Neural cell (in vitro differentiated cells): ENCODE measurements around the gene DNAJB2. TPM values are rescaled to one million over a fixed set of nuclear protein-coding genes. Genes with fewer than 3 reads are reported as not detected.
A peak's percentile ranks its signal among the peaks of the same experiment; 100 is the strongest.

ENCODE experiments used
- H2AFZ ChIP-seq: fragments of 200-600, 300-800 bp; sonication (generic), shearing (Covaris generic); 2 replicates; pipeline ENCODE4 v1.6.0; 2014; ENCODE audit warnings: low read depth, mild to moderate bottlenecking, antibody characterized with exemption, low read length, moderate library complexity
- H3F3A ChIP-seq: fragments of 200-600 bp; shearing (Covaris generic); 2 replicates; pipeline ENCODE4 v1.6.1; 2016; ENCODE audit warnings: mild to moderate bottlenecking, moderate library complexity, mixed read lengths, antibody characterized with exemption, low read length; ENCODE audit not compliant: insufficient read depth, poor library complexity, severe bottlenecking
- H3K27ac ChIP-seq: fragments of 200-600, 300-800 bp; sonication (generic), shearing (Covaris generic); 2 replicates; pipeline ENCODE4 v1.5.1; 2014; ENCODE audit warnings: mild to moderate bottlenecking, low read length, moderate library complexity
- H3K27me3 ChIP-seq: fragments of 300-800, 200-600 bp; sonication (generic), shearing (Covaris generic); 2 replicates; pipeline ENCODE4 v1.6.0; 2014; ENCODE audit warnings: mild to moderate bottlenecking, low read depth, low read length, moderate library complexity; ENCODE audit not compliant: insufficient read depth
- H3K36me3 ChIP-seq: fragments of 300-800, 200-600 bp; sonication (generic), shearing (Covaris generic); 2 replicates; pipeline ENCODE4 v1.5.1; 2014; ENCODE audit warnings: mild to moderate bottlenecking, antibody characterized with exemption, low read length, moderate library complexity; ENCODE audit not compliant: insufficient read depth
- H3K4me2 ChIP-seq: fragments of 300-800, 200-600 bp; sonication (generic), shearing (Covaris generic); 2 replicates; pipeline ENCODE4 v1.6.0; 2014; ENCODE audit warnings: mild to moderate bottlenecking, low read length
- H3K4me3 ChIP-seq: fragments of 300-800, 200-600 bp; sonication (generic), shearing (Covaris generic); 2 replicates; pipeline ENCODE4 v1.5.1; 2014; ENCODE audit warnings: mild to moderate bottlenecking, low read length, moderate library complexity
- H3K79me2 ChIP-seq: fragments of 200-600 bp; shearing (Covaris generic); replicated peaks from 2 replicates; pipeline ENCODE4 v1.6.0; 2014; ENCODE audit warnings: mild to moderate bottlenecking, low read length, moderate library complexity; ENCODE audit not compliant: insufficient read depth
- H3K9ac ChIP-seq: fragments of 300-800, 200-600 bp; sonication (generic), shearing (Covaris generic); 2 replicates; pipeline ENCODE4 v1.6.1; 2016; ENCODE audit warnings: mild to moderate bottlenecking, low read length, mixed read lengths
- H3K9me2 ChIP-seq: fragments of 200-600 bp; shearing (Covaris generic); 2 replicates; pipeline ENCODE4 v1.6.1; 2016; ENCODE audit warnings: mild to moderate bottlenecking, low read length, mixed read lengths; ENCODE audit not compliant: insufficient read depth
- H3K9me3 ChIP-seq: fragments of 200-600, 300-800 bp; sonication (generic), shearing (Covaris generic); 2 replicates; pipeline ENCODE4 v1.6.1; 2016; ENCODE audit warnings: mild to moderate bottlenecking, mixed run types, low read length, moderate library complexity, mixed read lengths
- H4K20me1 ChIP-seq: fragments of 200-600 bp; shearing (Covaris generic); 2 replicates; pipeline ENCODE4 v1.6.1; 2016; ENCODE audit warnings: mild to moderate bottlenecking, mixed run types; ENCODE audit not compliant: insufficient read depth
- EP300 ChIP-seq: fragments of 450-650 bp; conservative IDR thresholded peaks from 2 replicates; pipeline ENCODE4 v1.6.1; 2014; ENCODE audit warnings: antibody characterized with exemption, mild to moderate bottlenecking, moderate library complexity; ENCODE audit not compliant: poor library complexity, severe bottlenecking
- EZH2 ChIP-seq: fragments of 200-600, 300-800 bp; shearing (Covaris generic), sonication (generic); IDR thresholded peaks from 2 replicates; pipeline ENCODE4 v1.6.1; 2014; ENCODE audit warnings: antibody characterized with exemption, low read length, borderline replicate concordance, mild to moderate bottlenecking; ENCODE audit not compliant: insufficient read depth, poor library complexity, severe bottlenecking
- MXI1 ChIP-seq: fragments of 450-650 bp; conservative IDR thresholded peaks from 2 replicates; pipeline ENCODE4 v1.6.1; 2014; ENCODE audit warnings: antibody characterized with exemption, mild to moderate bottlenecking; ENCODE audit not compliant: poor library complexity, severe bottlenecking
- POLR2AphosphoS5 ChIP-seq: IDR thresholded peaks from 2 replicates; pipeline ENCODE4 v1.6.1; 2012
- RAD21 ChIP-seq: fragments of 450-650 bp; conservative IDR thresholded peaks from 2 replicates; pipeline ENCODE4 v1.6.1; 2014; ENCODE audit warnings: antibody characterized with exemption, mild to moderate bottlenecking, moderate library complexity
- SMC3 ChIP-seq: fragments of 450-650 bp; conservative IDR thresholded peaks from 2 replicates; pipeline ENCODE4 v1.6.1; 2014; ENCODE audit warnings: antibody characterized with exemption, mild to moderate bottlenecking, moderate library complexity; ENCODE audit not compliant: poor library complexity
- TAF1 ChIP-seq: IDR thresholded peaks from 2 replicates; pipeline ENCODE4 v1.6.1; 2012; ENCODE audit warnings: low read depth
- polyA plus RNA-seq: library from polyadenylated mRNA; depleted of rRNA; stranded (reverse); fragments of >200 nt; gene quantifications from 2 replicates; pipeline ENCODE4 v1.2.3, GENCODE V29; 2014
- TF ChIP-seq, protein P1 (sequence below): IDR thresholded peaks from 2 replicates; pipeline ENCODE4 v1.6.1; 2012; ENCODE audit warnings: borderline replicate concordance
- TF ChIP-seq, protein P2 (sequence below): fragments of 450-650 bp; IDR thresholded peaks from 2 replicates; pipeline ENCODE4 v1.5.1; 2014; ENCODE audit warnings: antibody characterized with exemption, mild to moderate bottlenecking, moderate library complexity; ENCODE audit not compliant: poor library complexity, severe bottlenecking

Gene DNAJB2
- polyA plus RNA-seq, 1 donor from 2014 or later, result 145 TPM

DNA sequence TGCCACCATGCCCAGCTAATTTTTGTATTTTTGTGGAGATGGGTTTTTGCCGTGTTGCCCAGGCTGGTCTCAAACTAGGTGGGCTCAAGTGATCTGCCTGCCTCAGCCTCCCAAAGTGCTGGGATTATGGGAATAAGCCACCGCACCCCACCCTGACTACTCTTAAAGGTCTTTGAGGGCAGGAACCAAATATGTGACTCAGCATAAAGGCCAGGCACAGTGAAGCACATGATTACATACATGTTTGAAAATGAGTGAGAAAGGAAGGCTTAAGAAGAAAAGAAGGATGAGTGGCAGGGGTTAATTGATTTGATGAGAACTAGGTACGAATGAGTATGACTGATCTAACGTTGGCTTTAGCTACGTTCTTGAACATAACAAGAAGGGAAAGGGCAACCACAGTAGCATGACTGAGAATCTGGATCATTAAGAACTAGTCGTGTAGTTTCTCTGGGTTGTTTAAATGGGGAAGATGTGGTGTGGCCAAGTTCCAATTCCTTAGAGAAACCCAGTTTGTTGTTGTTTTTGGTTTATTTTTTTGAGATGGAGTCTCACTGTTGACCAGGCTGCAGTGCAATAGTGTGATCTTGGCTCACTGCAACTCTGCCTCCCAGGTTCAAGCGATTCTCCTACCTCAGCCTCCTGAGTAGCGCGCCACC lies 46.6 kb downstream of the DNAJB2 start:
- Histone ChIP-seq H3K9ac (no peak overlapping the region), H3K27me3 (peaks cover 21% of the 10 kb centered on the region), H2AFZ (no peak overlapping the region), H3K4me2 (no peak overlapping the region), H3F3A (no peaks in the 10 kb centered on the region), H3K9me3 (no peaks in the 10 kb centered on the region), H3K27ac (no peak overlapping the region), H3K4me3 (no peak overlapping the region), H3K9me2 (no peaks in the 10 kb centered on the region), H4K20me1 (no peaks in the 10 kb centered on the region), H3K79me2 (no peaks in the 10 kb centered on the region), H3K36me3 (no peaks in the 10 kb centered on the region)
- no peak for TF ChIP-seq SMC3

DNA sequence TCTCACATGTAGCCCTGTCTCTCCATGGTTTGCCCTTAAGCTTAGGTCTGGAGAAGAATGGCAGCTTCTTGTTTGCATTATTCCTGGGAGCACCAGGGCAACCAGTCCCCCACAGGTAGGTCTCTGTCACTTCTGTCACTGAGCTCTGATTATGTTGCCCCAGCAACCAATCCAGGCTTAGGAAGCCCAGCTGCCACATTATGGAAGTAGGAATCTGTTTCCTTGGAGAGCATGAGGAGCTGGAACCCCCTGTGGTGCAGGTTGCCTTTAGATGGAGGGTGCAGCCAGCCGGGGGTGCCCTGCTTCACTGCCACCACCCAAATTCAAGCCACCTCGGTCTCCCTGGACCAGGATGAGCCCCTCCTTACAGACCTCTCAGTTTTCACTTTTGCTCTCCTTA lies 48.6 kb downstream of the DNAJB2 start:
- TF ChIP-seq EP300 (peak; percentile 96), RAD21 (peak; percentile 36), EZH2 (no peak), TAF1 (no peak), MXI1 (peak; percentile 58), POLR2AphosphoS5 (peak; percentile 86), SMC3 (no peak)
- TF ChIP-seq, protein P1, sequence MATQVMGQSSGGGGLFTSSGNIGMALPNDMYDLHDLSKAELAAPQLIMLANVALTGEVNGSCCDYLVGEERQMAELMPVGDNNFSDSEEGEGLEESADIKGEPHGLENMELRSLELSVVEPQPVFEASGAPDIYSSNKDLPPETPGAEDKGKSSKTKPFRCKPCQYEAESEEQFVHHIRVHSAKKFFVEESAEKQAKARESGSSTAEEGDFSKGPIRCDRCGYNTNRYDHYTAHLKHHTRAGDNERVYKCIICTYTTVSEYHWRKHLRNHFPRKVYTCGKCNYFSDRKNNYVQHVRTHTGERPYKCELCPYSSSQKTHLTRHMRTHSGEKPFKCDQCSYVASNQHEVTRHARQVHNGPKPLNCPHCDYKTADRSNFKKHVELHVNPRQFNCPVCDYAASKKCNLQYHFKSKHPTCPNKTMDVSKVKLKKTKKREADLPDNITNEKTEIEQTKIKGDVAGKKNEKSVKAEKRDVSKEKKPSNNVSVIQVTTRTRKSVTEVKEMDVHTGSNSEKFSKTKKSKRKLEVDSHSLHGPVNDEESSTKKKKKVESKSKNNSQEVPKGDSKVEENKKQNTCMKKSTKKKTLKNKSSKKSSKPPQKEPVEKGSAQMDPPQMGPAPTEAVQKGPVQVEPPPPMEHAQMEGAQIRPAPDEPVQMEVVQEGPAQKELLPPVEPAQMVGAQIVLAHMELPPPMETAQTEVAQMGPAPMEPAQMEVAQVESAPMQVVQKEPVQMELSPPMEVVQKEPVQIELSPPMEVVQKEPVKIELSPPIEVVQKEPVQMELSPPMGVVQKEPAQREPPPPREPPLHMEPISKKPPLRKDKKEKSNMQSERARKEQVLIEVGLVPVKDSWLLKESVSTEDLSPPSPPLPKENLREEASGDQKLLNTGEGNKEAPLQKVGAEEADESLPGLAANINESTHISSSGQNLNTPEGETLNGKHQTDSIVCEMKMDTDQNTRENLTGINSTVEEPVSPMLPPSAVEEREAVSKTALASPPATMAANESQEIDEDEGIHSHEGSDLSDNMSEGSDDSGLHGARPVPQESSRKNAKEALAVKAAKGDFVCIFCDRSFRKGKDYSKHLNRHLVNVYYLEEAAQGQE, result peak; percentile 100
- TF ChIP-seq, protein P2, sequence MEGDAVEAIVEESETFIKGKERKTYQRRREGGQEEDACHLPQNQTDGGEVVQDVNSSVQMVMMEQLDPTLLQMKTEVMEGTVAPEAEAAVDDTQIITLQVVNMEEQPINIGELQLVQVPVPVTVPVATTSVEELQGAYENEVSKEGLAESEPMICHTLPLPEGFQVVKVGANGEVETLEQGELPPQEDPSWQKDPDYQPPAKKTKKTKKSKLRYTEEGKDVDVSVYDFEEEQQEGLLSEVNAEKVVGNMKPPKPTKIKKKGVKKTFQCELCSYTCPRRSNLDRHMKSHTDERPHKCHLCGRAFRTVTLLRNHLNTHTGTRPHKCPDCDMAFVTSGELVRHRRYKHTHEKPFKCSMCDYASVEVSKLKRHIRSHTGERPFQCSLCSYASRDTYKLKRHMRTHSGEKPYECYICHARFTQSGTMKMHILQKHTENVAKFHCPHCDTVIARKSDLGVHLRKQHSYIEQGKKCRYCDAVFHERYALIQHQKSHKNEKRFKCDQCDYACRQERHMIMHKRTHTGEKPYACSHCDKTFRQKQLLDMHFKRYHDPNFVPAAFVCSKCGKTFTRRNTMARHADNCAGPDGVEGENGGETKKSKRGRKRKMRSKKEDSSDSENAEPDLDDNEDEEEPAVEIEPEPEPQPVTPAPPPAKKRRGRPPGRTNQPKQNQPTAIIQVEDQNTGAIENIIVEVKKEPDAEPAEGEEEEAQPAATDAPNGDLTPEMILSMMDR, result peak; percentile 34
- peak overlapping the region; percentile 38 for H2AFZ ChIP-seq
- no peaks in the 10 kb centered on the region for H3K9me2 ChIP-seq
- H3K27me3 ChIP-seq, result peaks cover 41% of the 10 kb centered on the region
- no peaks in the 10 kb centered on the region for H3K36me3 ChIP-seq
- H3K27ac ChIP-seq, result peak overlapping the region; percentile 97
- H3K4me3 ChIP-seq, result peak overlapping the region; percentile 52
- H3K9ac ChIP-seq, result peak overlapping the region; percentile 63
- no peaks in the 10 kb centered on the region for H3K79me2 ChIP-seq
- H4K20me1 ChIP-seq, result no peaks in the 10 kb centered on the region
- no peaks in the 10 kb centered on the region for H3F3A ChIP-seq
- peak overlapping the region; percentile 59 for H3K4me2 ChIP-seq
- H3K9me3 ChIP-seq, result no peaks in the 10 kb centered on the region
